CD1c-positive myeloid dendritic cell (primary cell): ENCODE data around the gene VTI1A.

ENCODE experiments used
- DNase-seq: peaks from one replicate; pipeline ENCODE4 v3.0.0-alpha.2; 2016; ENCODE audit errors: extremely low spot score

VTI1A gene

GRCh38 chr10:112507046-112507445, 60.0 kb downstream of the VTI1A start:
- no peak for DNase-seq

GRCh38 chr10:112507988-112508387, 61.0 kb downstream of the VTI1A start:
- no peak for DNase-seq

GRCh38 chr10:112509558-112510291, 62.7 kb downstream of the VTI1A start:
- no peak for DNase-seq

- no peak for DNase-seq
These were observed 63.4 kb downstream of the VTI1A start for GRCh38 chr10:112510384-112510783.

GRCh38 chr10:112512294-112512693, 65.3 kb downstream of the VTI1A start:
- DNase-seq = no peak

- no peak for DNase-seq
These were observed 68.1 kb downstream of the VTI1A start for GRCh38 chr10:112515126-112515525.

GRCh38 chr10:112515852-112516251, 68.8 kb downstream of the VTI1A start:
- no peak for DNase-seq

GRCh38 chr10:112517451-112517862, 70.4 kb downstream of the VTI1A start:
- no peak for DNase-seq

GRCh38 chr10:112519133-112519761, 72.2 kb downstream of the VTI1A start:
- no peak for DNase-seq

GRCh38 chr10:112520914-112521313, 73.9 kb downstream of the VTI1A start:
- no peak for DNase-seq

- DNase-seq = no peak
These were observed 77.6 kb downstream of the VTI1A start for GRCh38 chr10:112524641-112525040.

- no peak for DNase-seq
These were observed 78.2 kb downstream of the VTI1A start for GRCh38 chr10:112525200-112525599.

GRCh38 chr10:112526139-112526538, 79.1 kb downstream of the VTI1A start:
- no peak for DNase-seq

- no peak for DNase-seq
These were observed 79.9 kb downstream of the VTI1A start for GRCh38 chr10:112526906-112527305.

- no peak for DNase-seq
These were observed 81.2 kb downstream of the VTI1A start for GRCh38 chr10:112528235-112528634.

GRCh38 chr10:112531421-112531820, 84.4 kb downstream of the VTI1A start:
- no peak for DNase-seq

- peak; percentile 64 for DNase-seq
These were observed 85.2 kb downstream of the VTI1A start for GRCh38 chr10:112532189-112532588.

- no peak for DNase-seq
These were observed 85.9 kb downstream of the VTI1A start for GRCh38 chr10:112532956-112533355.

- no peak for DNase-seq
These were observed 86.9 kb downstream of the VTI1A start for GRCh38 chr10:112533916-112534315.

GRCh38 chr10:112535531-112535951, 88.5 kb downstream of the VTI1A start:
- DNase-seq = no peak

GRCh38 chr10:112536663-112537062, 89.6 kb downstream of the VTI1A start:
- no peak for DNase-seq

GRCh38 chr10:112538168-112538567, 91.2 kb downstream of the VTI1A start:
- DNase-seq = no peak

- no peak for DNase-seq
These were observed 92.3 kb downstream of the VTI1A start for GRCh38 chr10:112539340-112539739.
